Measurements from ENCODE around the gene FOSL2.

The FOSL2 gene

DNA sequence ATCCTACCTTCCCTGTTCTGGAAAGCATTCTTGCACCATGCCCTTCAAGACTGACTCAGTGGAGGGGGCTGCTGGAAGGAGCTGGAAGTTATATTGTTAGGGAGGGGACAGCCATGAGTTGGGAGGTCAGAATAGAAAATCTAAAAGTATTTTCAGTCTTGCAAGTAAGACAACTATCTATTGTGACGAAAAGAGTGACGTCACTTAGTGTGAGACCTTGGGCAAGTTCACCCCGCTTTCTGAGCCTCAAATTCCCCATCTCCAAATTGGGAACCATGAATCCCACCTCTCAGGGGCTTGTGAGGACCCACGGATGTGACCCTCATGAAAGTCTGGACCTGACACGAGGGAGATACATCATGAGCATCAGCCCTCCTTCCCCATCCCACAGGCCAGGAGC is 46.5 kb downstream of the FOSL2 start:
- Histone ChIP-seq H3K4me3 (replicated peaks; ENCODE audit: low read depth, low read length) (no peak overlapping the region), H3K27me3 (replicated peaks; ENCODE audit: control insufficient read depth, insufficient read depth, low read length) (no peaks in the 10 kb centered on the region), H3K36me3 (ENCODE audit: control insufficient read depth, insufficient read depth, low read length) (no peaks in the 10 kb centered on the region)
- TF ChIP-seq, protein P1, sequence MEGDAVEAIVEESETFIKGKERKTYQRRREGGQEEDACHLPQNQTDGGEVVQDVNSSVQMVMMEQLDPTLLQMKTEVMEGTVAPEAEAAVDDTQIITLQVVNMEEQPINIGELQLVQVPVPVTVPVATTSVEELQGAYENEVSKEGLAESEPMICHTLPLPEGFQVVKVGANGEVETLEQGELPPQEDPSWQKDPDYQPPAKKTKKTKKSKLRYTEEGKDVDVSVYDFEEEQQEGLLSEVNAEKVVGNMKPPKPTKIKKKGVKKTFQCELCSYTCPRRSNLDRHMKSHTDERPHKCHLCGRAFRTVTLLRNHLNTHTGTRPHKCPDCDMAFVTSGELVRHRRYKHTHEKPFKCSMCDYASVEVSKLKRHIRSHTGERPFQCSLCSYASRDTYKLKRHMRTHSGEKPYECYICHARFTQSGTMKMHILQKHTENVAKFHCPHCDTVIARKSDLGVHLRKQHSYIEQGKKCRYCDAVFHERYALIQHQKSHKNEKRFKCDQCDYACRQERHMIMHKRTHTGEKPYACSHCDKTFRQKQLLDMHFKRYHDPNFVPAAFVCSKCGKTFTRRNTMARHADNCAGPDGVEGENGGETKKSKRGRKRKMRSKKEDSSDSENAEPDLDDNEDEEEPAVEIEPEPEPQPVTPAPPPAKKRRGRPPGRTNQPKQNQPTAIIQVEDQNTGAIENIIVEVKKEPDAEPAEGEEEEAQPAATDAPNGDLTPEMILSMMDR (IDR thresholded peaks at IDR 0.05; ENCODE audit: insufficient read depth, low read length, poor library complexity, severe bottlenecking): no peak
- DNase-seq (ENCODE audit: extremely low read depth, insufficient read length): no peak

DNA sequence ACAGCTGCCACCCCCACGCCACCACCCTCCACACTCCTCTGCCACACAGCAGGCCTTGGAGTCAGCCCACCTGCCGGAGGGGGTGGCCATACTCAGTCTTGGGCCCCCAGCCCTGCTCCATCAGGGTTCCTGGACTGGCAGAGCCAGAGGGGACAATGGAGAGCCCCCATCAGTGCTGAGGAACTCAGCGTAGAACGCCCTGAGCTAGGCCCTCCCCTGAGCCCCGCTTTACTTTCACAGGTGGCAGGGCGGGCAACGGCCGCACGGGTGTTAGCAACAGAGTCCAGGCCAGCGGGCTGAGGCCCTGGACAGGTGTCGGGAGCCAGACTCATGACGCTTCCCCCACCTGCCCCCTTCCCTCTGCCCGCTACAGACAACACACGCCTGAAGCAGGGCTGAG is 47.1 kb downstream of the FOSL2 start:
- Histone ChIP-seq H3K27me3 (replicated peaks; ENCODE audit: control insufficient read depth, insufficient read depth, low read length) (no peaks in the 10 kb centered on the region; the same call in 1 of the 2 replicates), H3K4me3 (replicated peaks; ENCODE audit: low read depth, low read length) (no peak overlapping the region), H3K36me3 (ENCODE audit: control insufficient read depth, insufficient read depth, low read length) (no peaks in the 10 kb centered on the region)
- TF ChIP-seq, protein P1 (IDR thresholded peaks at IDR 0.05; ENCODE audit: insufficient read depth, low read length, poor library complexity, severe bottlenecking): no peak
- no peak for DNase-seq (ENCODE audit: extremely low read depth, insufficient read length)

GRCh38 chr2:28442328-28442727 is 49.7 kb downstream of the FOSL2 start:
- TF ChIP-seq, protein P1 (IDR thresholded peaks at IDR 0.05; ENCODE audit: insufficient read depth, low read length, poor library complexity, severe bottlenecking): no peak

DNA sequence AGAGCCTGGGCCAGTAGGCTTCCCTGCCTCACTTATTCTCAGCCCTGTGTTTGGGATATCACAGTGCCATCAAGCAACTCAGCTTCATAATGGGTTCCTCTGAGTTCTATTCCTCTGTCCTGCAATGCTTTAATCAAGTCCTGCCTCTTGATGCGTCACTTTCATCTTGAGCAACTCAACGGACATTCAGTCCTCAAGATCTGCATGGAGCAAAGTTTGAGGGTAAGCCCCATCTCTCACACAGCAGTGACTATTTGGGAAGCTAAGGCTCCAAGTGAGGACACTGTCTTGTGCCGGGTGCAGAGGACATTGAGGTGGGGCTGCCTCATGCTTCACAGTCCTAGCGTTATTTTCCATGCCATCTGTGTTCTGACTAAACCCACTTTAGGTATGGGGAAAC is 52.3 kb downstream of the FOSL2 start:
- TF ChIP-seq, protein P1 (IDR thresholded peaks at IDR 0.05; ENCODE audit: insufficient read depth, low read length, poor library complexity, severe bottlenecking): no peak
- H3K4me3 ChIP-seq (replicated peaks; ENCODE audit: low read depth, low read length): no peak overlapping the region
- H3K36me3 ChIP-seq (ENCODE audit: control insufficient read depth, insufficient read depth, low read length): no peaks in the 10 kb centered on the region
- peaks cover 2% of the 10 kb centered on the region; the same call in 1 of the 2 replicates for H3K27me3 ChIP-seq (replicated peaks; ENCODE audit: control insufficient read depth, insufficient read depth, low read length)
- no peak for DNase-seq (ENCODE audit: extremely low read depth, insufficient read length)

More at GRCh38 chr2:28442328-28442727, 49.7 kb downstream of the FOSL2 start:
- H3K36me3 ChIP-seq (ENCODE audit: control insufficient read depth, insufficient read depth, low read length): no peaks in the 10 kb centered on the region
- H3K27me3 ChIP-seq (replicated peaks; ENCODE audit: control insufficient read depth, insufficient read depth, low read length): peaks cover 2% of the 10 kb centered on the region; the same call in 1 of the 2 replicates
- no peak for DNase-seq (ENCODE audit: extremely low read depth, insufficient read length)
- no peak overlapping the region for H3K4me3 ChIP-seq (replicated peaks; ENCODE audit: low read depth, low read length)

GRCh38 chr2:28445448-28446258 is 53.0 kb downstream of the FOSL2 start:
- no peak overlapping the region for H3K4me3 ChIP-seq (replicated peaks; ENCODE audit: low read depth, low read length)
- H3K27me3 ChIP-seq (replicated peaks; ENCODE audit: control insufficient read depth, insufficient read depth, low read length): peaks cover 2% of the 10 kb centered on the region; the same call in 1 of the 2 replicates
- DNase-seq (ENCODE audit: extremely low read depth, insufficient read length): no peak
- TF ChIP-seq, protein P1 (IDR thresholded peaks at IDR 0.05; ENCODE audit: insufficient read depth, low read length, poor library complexity, severe bottlenecking): no peak
- no peaks in the 10 kb centered on the region for H3K36me3 ChIP-seq (ENCODE audit: control insufficient read depth, insufficient read depth, low read length)
